ENCODE data around the gene DAB1.

DNA sequence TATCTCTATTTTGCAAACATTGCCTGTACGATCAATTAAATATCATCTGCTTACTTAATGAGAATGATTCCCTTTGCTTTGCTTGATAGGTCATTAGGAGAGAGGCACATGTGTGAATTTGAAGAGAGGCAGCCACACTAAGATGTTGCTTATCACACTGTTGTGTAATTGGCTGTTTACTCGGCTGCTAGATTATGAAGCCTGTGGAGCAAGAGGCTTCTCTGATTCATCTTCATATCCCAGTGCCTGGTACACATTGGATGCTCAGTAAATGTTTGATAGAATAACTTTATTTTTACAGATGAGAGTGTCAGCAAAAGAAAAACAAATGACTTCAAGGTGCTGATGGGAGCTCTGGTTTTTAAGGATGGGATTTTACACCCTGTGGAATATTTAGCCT, 301.8 kb downstream of the DAB1 start:
- no peak for TF ChIP-seq CTCF (IDR thresholded peaks at IDR 0.05)
- no peak for TF ChIP-seq EP300 (IDR thresholded peaks at IDR 0.05)

Data from sigmoid colon (tissue), 4 donors.